K562 (cell line): Measurements from ENCODE around the gene FANCG. TPM values are rescaled to one million over a fixed set of nuclear protein-coding genes. Genes with fewer than 3 reads are reported as not detected.

Experiments
- CHD1 ChIP-seq: fragments of 200-600 bp; sonication (generic); IDR thresholded peaks from one replicate; pipeline ENCODE4 v1.6.1; 2012; ENCODE audit warnings: mild to moderate bottlenecking, moderate library complexity, low read length, inconsistent platforms
- ESRRA ChIP-seq: fragments of 450-650 bp; IDR thresholded peaks from 2 replicates; pipeline ENCODE4 v1.6.1; 2014; ENCODE audit warnings: low read depth, mild to moderate bottlenecking, moderate library complexity, borderline replicate concordance
- KLF10 ChIP-seq: fragments of 250-450 bp; sonication (Bioruptor Pico); IDR thresholded peaks from 2 replicates; pipeline ENCODE4 v1.6.1; 2021; ENCODE audit warnings: matching md5 sums
- NFIX ChIP-seq: fragments of 250-450 bp; sonication (Bioruptor Pico); IDR thresholded peaks from 2 replicates; pipeline ENCODE4 v1.4.0; 2020; ENCODE audit warnings: low read depth, mild to moderate bottlenecking, moderate library complexity
- NONO ChIP-seq, 2 experiments: fragments of 200-400 bp in 1 of 2; fragments of 450-650 bp in 1 of 2; formaldehyde crosslinking in 1 of 2; IDR thresholded peaks; 2 replicates each; pipeline ENCODE4 v1.6.1; 2017; ENCODE audit warnings: low read depth in 2 of 2, mild to moderate bottlenecking in 2 of 2, moderate library complexity in 2 of 2, low read length in 1 of 2
- NR4A1 ChIP-seq, 2 experiments: fragments of 250-450 bp in 1 of 2; fragments of 450-650 bp in 1 of 2; sonication (Bioruptor Pico) in 1 of 2; IDR thresholded peaks; 2 replicates each; pipeline versions ENCODE4 v1.4.0 to v1.6.1; 2016 to 2020; ENCODE audit warnings: mild to moderate bottlenecking in 2 of 2, missing compliant biosample characterization in 1 of 2, missing genetic modification characterization in 1 of 2, moderate library complexity in 1 of 2
- PHF8 ChIP-seq: fragments of 200-600 bp; sonication (generic); IDR thresholded peaks from 2 replicates; pipeline ENCODE4 v1.6.1; 2012; ENCODE audit warnings: mixed run types, mild to moderate bottlenecking, inconsistent platforms, low read length, moderate library complexity, borderline replicate concordance
- TBL1XR1 ChIP-seq, 2 experiments: IDR thresholded peaks; 2 replicates each; pipeline ENCODE4 v1.6.1; 2012; ENCODE audit warnings: improper control_type of control experiment in 2 of 2, low read length in 2 of 2, mild to moderate bottlenecking in 1 of 2
- ZBED1 ChIP-seq: IDR thresholded peaks from 2 replicates; pipeline ENCODE4 v1.6.1; 2014
- ZNF3 ChIP-seq: fragments of 250-450 bp; sonication (Bioruptor Pico); IDR thresholded peaks from 2 replicates; pipeline ENCODE4 v1.5.0; 2021; ENCODE audit warnings: mild to moderate bottlenecking, moderate library complexity
- ZNF764 ChIP-seq: fragments of 250-450 bp; sonication (Bioruptor Pico); IDR thresholded peaks from 2 replicates; pipeline ENCODE4 v1.4.0; 2020; ENCODE audit warnings: low read depth, mild to moderate bottlenecking, moderate library complexity
- polyA plus RNA-seq, 8 experiments: library from polyadenylated mRNA; depleted of rRNA in 4 of 8; stranded (reverse) in 5 of 8; unstranded in 3 of 8; fragments of >200 nt; fragmentation: Nextera tagmentation in 2 of 8; fragmentation: Illumina TruSeq in 1 of 8; extraction: Ambion mirVana in 2 of 8; extraction: Trizol in 1 of 8; gene quantifications; 2 replicates each; pipeline versions ENCODE4 v1.2.1 to v1.2.3, GENCODE V29; 2011 to 2014; ENCODE audit warnings: inconsistent platforms in 1 of 8, missing spikeins in 1 of 8
- total RNA-seq, 7 experiments: library from RNA; depleted of rRNA in 6 of 7; stranded (reverse); fragments of >200 nt in 6 of 7; fragmentation: Illumina TruSeq in 2 of 7; extraction: Trizol in 2 of 7; gene quantifications; 2 replicates each; pipeline versions ENCODE4 v1.2.1 to v1.2.3, GENCODE V29; 2011 to 2021; ENCODE audit warnings: low replicate concordance in 1 of 7
- TF ChIP-seq, protein P1 (sequence below): sonication (generic); formaldehyde crosslinking; IDR thresholded peaks from 2 replicates; pipeline ENCODE4 v1.8.1; 2023; ENCODE audit warnings: mild to moderate bottlenecking, missing genetic modification reagents
- TF ChIP-seq, protein P2 (sequence below): fragments of 450-650 bp; IDR thresholded peaks from 2 replicates; pipeline ENCODE4 v1.6.1; 2016
- TF ChIP-seq, protein P3 (sequence below): fragments of 450-650 bp; conservative IDR thresholded peaks from 2 replicates; pipeline ENCODE4 v1.6.1; 2016; ENCODE audit warnings: missing genetic modification characterization, low read depth, mild to moderate bottlenecking, control low read depth, missing compliant biosample characterization
- TF ChIP-seq, protein P4 (sequence below): fragments of 450-650 bp; formaldehyde crosslinking; IDR thresholded peaks from 2 replicates; pipeline ENCODE4 v1.4.0; 2020; ENCODE audit warnings: mild to moderate bottlenecking, moderate library complexity
- TF ChIP-seq, protein P5 (sequence below): fragments of 450-650 bp; IDR thresholded peaks from 2 replicates; pipeline ENCODE4 v1.6.1; 2018; ENCODE audit not compliant: partially characterized antibody

FANCG gene
- total and polyA plus RNA-seq, 9 of the 15 experiments (the other 6 are each of a cell fraction or from before 2014, with no cell fraction given): 7.5 to 43.9 (median 31.0) TPM

DNA sequence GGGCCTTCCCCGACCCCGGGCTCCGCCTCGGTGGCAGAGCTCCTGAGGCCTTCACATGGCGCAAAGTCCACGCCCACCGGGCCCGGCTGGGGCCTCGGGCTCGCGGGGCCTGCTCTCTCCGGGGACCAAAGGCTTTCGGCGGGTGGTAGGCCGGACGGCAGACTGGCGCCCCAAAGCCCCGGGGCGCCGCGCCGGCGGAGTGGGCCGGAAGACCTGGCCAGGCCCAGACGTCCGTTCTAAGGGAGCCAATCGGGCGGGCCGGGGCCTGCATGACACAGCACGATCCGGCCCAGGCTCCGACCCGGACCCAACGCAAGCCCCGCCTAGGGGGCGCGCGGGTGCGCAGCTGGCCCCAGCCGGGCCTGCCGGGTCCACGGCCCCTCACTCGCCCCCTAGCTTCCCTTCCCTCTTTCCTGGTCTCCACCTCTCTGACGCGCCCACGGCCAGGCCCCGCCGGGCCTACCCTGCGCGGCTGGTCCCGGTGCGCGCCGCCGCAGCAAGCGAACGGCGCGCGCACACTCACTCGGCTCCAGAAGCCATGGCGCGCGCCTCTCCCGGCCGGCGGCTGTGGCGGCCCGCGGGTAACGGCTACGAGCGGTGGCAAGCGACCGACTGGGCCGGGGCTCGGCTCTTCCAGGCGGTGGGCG is 7.8 kb downstream of the FANCG start (continued):
- TF ChIP-seq NONO (IDR thresholded peaks at IDR 0.05; ENCODE audit: low read depth in 2 of 2, low read length in 1 of 2) (peak; percentile 49 to 50), ZNF764 (CRISPR knock-in tag) (no peak), NR4A1 (CRISPR knock-in tag; IDR thresholded peaks at IDR 0.05) (no peak), NR4A1 (tag; IDR thresholded peaks at IDR 0.05) (peak; percentile 61; the same call in 1 of the 2 replicates), ZNF3 (no peak), NFIX (no peak), PHF8 (no peak; the same call in 1 of the 2 replicates), KLF10 (CRISPR knock-in tag) (no peak), TBL1XR1 (IDR thresholded peaks at IDR 0.05; ENCODE audit: low read length in 2 of 2) (no peak), CHD1 (peak; percentile 53), ZBED1 (no peak), ESRRA (peak; percentile 15; the same call in 1 of the 2 replicates)
- TF ChIP-seq, protein P1, sequence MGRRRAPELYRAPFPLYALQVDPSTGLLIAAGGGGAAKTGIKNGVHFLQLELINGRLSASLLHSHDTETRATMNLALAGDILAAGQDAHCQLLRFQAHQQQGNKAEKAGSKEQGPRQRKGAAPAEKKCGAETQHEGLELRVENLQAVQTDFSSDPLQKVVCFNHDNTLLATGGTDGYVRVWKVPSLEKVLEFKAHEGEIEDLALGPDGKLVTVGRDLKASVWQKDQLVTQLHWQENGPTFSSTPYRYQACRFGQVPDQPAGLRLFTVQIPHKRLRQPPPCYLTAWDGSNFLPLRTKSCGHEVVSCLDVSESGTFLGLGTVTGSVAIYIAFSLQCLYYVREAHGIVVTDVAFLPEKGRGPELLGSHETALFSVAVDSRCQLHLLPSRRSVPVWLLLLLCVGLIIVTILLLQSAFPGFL (CRISPR knock-in tag): no peak
- TF ChIP-seq, protein P2, sequence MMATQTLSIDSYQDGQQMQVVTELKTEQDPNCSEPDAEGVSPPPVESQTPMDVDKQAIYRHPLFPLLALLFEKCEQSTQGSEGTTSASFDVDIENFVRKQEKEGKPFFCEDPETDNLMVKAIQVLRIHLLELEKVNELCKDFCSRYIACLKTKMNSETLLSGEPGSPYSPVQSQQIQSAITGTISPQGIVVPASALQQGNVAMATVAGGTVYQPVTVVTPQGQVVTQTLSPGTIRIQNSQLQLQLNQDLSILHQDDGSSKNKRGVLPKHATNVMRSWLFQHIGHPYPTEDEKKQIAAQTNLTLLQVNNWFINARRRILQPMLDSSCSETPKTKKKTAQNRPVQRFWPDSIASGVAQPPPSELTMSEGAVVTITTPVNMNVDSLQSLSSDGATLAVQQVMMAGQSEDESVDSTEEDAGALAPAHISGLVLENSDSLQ: no peak
- TF ChIP-seq, protein P3, sequence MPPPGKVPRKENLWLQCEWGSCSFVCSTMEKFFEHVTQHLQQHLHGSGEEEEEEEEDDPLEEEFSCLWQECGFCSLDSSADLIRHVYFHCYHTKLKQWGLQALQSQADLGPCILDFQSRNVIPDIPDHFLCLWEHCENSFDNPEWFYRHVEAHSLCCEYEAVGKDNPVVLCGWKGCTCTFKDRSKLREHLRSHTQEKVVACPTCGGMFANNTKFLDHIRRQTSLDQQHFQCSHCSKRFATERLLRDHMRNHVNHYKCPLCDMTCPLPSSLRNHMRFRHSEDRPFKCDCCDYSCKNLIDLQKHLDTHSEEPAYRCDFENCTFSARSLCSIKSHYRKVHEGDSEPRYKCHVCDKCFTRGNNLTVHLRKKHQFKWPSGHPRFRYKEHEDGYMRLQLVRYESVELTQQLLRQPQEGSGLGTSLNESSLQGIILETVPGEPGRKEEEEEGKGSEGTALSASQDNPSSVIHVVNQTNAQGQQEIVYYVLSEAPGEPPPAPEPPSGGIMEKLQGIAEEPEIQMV (tag): no peak
- TF ChIP-seq, protein P4, sequence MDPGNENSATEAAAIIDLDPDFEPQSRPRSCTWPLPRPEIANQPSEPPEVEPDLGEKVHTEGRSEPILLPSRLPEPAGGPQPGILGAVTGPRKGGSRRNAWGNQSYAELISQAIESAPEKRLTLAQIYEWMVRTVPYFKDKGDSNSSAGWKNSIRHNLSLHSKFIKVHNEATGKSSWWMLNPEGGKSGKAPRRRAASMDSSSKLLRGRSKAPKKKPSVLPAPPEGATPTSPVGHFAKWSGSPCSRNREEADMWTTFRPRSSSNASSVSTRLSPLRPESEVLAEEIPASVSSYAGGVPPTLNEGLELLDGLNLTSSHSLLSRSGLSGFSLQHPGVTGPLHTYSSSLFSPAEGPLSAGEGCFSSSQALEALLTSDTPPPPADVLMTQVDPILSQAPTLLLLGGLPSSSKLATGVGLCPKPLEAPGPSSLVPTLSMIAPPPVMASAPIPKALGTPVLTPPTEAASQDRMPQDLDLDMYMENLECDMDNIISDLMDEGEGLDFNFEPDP: no peak
- TF ChIP-seq, protein P5, sequence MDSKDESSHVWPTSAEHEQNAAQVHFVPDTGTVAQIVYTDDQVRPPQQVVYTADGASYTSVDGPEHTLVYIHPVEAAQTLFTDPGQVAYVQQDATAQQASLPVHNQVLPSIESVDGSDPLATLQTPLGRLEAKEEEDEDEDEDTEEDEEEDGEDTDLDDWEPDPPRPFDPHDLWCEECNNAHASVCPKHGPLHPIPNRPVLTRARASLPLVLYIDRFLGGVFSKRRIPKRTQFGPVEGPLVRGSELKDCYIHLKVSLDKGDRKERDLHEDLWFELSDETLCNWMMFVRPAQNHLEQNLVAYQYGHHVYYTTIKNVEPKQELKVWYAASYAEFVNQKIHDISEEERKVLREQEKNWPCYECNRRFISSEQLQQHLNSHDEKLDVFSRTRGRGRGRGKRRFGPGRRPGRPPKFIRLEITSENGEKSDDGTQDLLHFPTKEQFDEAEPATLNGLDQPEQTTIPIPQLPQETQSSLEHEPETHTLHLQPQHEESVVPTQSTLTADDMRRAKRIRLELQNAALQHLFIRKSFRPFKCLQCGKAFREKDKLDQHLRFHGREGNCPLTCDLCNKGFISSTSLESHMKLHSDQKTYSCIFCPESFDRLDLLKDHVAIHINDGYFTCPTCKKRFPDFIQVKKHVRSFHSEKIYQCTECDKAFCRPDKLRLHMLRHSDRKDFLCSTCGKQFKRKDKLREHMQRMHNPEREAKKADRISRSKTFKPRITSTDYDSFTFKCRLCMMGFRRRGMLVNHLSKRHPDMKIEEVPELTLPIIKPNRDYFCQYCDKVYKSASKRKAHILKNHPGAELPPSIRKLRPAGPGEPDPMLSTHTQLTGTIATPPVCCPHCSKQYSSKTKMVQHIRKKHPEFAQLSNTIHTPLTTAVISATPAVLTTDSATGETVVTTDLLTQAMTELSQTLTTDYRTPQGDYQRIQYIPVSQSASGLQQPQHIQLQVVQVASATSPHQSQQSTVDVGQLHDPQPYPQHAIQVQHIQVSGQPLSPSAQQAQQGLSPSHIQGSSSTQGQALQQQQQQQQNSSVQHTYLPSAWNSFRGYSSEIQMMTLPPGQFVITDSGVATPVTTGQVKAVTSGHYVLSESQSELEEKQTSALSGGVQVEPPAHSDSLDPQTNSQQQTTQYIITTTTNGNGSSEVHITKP: peak; percentile 34
